ENCODE data around the gene CCL22.
"Not testable (repeated sequence)": the region's sequence is repeated elsewhere in the genome, so short reads cannot be mapped to it uniquely, and the experiment has no call there.

The CCL22 gene

GRCh38 chr16:57395026-57395425 is 36.4 kb downstream of the CCL22 start:
- no peak for DNase-seq (ENCODE audit: low spot score)

GRCh38 chr16:57396786-57397185 is 38.2 kb downstream of the CCL22 start:
- DNase-seq (ENCODE audit: low spot score): no peak

GRCh38 chr16:57397493-57397892 is 38.9 kb downstream of the CCL22 start:
- not testable (repeated sequence) for DNase-seq (ENCODE audit: low spot score)

DNA sequence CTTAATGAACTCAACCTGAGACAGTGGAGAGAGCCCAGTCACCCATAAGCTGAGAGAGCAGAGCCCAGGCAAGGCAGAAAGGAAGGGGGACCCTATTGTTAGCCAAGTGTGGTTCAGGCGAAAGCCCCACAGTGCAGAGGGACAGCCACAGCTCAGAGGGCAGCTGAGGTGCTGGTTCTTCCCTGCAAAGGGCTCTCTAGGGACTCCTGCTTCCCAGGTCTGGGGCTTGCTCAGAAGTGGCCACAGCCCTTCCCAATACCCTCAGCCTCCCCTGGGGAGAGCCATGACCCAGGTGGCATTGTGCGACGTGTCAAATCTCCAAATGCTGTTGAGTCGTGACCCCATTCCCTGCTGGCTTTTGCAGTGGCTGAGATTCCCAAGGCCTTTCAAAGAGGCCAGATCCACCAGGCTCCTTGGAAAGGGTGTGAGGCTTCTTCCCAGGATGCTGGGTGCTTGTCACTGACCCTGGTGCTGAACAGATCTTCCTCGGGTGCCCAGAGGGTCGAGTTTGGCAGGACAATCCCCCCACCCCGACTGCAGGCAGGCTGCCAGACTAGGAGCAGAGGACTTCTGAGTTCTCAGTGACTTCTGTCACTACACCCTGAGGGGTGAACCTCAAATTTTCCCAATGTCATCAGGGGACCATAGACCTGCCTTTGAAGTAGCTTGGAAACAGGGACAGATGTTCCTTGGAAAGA is 43.5 kb downstream of the CCL22 start:
- DNase-seq (ENCODE audit: low spot score): no peak

DNA sequence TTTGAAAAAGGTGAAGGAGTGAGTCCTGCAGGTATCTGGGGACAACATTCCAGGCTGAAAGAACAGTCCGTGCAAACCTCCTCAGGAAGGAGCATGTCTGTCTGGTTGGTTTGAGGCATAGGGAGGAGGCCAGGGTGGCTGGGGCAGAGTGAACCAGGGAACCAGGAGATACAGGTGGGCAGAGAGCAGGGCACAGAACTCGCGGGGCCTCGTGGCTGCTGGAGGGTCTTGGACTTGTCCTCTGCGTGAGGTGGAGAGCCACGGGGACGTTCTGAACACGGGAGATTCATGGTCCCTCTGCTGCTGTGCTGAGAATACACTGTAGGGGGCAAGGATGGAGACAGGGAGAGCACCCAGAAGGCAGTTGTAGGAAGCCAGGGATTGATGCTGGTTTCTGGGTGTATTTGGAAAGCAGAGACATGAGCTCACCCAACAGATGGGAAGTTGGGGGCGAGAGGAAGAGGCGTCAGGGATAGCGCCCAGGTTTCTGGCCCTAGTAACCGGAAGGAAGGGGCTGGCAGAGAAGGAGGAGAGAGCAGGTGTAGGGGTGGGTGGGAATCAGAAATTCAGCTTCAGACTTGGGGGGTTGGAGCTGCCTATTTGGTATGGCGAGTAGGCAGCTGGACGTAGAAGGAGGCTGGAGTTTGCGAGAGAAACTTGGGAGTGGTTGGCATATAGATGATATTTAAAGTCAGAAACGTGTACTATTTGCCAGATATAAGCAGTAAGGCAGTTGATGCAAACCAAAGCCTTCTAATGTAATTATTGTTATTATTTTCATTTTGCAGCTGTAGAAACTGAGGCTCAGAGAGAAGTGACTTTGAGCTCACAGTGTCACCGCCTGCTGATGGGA is 45.6 kb downstream of the CCL22 start, which contains the start of gene CCL17:
Gene CCL17, plus strand, starts transcription at position 803 of the 853 bp plus-strand sequence. CDS start 9,166 bp downstream, outside the sequence.
- DNase-seq (ENCODE audit: low spot score): no peak

DNA sequence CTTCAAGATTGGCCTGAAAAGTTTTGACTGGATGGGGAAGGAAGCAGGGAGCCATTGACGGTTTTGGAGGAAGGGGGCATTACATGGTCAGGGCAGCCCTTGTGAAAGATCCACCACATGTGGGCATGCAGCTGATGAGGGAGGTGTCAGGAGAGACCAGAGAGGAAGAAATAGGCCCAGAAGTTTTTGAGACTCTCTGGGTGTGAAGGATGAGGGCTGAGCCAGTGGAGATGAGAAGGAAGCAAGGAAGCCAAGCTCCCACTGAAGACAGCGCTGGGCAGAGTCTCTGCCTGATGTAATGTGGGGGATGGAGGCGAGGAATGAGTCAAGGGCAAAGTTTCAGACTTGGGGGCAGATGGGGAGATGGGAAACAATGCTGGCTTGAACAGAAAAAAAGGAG is 46.5 kb downstream of the CCL22 start:
- no peak for DNase-seq (ENCODE audit: low spot score)

DNA sequence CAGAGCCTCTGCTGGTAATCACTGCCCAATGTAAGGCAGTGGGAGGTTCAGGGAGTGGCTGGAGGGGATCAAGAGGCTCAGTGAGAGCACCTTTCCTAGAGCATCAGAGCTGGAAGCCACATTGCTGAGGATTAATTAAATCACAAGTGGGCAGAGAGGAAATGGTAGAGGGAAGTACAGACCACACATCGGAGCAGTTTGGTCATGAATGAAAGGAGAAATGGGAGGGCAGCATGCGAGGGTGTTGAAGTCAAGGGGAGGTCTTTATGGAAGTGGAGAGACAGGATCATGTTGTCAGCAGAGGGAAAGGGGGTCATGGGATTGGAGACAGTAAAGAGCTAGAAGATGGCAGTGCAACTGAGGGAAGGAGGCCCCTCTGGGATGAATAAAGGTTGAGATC is 48.3 kb downstream of the CCL22 start:
- DNase-seq (ENCODE audit: low spot score): no peak

- DNase-seq (ENCODE audit: low spot score): no peak
Observed at GRCh38 chr16:57407521-57408353, 49.2 kb downstream of the CCL22 start.

- DNase-seq (ENCODE audit: low spot score): no peak
Observed at GRCh38 chr16:57409065-57409464, 50.5 kb downstream of the CCL22 start.

DNA sequence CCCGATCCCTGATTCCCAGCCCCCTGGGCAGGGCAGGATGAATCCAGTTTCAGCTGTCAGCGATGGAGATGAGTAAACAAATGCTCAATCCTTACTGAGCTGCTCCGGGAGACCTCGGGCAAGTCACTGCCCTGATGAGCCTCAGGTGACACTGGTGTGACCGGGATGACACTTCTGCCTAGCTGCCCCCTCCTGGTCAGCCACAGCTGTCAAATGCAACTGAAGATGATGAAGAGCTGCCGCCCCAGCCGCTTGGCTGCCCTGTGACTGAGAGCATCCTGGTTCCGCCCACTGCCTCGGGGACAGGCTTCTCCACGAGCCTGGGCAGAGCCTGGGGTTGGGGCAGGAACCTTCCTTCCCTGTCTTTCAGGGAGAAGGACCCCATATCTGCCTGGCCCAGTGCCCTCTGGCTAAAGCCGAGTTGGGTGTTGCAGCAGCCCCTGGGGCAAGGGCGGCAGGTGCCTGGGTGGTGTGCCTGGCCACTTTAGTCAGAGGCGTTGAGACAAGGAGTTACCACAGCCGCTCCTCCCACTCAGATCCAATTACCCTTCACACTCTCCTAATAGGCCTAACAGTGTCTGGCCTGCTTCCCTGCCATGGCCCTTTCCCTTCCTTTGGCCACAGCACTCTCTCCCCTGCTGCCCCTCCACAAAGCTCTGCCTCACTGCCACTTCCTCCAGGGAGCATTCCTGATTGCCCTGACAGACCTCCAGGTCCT is 51.4 kb downstream of the CCL22 start:
- DNase-seq (ENCODE audit: low spot score): no peak

- DNase-seq (ENCODE audit: low spot score): no peak
Observed at GRCh38 chr16:57411362-57411976, 52.9 kb downstream of the CCL22 start.

DNA sequence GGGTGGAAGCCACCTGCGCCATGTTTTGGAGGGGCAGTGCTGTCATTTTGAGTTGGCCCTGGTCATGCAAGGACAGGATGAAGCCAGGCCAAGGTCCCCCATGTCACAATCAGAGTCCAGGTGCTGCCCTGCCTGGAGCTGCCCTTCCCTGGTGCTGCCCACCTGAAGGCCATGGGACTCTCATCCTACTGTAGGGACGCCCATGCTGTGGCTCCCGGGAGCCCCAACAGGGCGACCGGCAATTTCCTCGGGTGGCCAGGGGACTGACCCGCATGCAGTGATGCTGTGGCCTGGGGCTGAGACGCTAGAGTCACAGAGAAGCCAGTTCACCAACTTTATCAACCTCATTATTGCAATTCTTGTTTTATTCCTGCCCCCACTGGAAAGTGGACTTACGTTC is 54.0 kb downstream of the CCL22 start:
- no peak for DNase-seq (ENCODE audit: low spot score)

DNA sequence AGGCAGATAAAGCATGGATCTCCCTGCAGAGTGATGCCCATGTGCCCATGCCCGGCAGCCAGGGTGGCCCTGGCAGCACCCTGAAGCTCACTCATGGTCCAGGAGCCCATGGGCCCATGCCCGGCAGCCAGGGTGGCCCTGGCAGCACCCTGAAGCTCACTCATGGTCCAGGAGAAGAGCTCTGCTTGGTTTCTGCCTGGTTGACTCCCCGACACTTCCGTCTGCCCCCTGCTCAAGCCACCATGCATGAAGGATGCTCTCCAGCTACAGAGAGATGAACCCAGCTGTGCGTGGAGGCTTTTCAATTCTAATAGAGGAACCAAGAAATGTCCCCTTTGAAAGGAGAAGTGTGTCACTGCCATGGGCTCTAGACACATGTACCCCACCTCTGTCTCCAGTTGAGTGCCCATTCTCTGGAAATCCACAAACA is 54.7 kb downstream of the CCL22 start:
- DNase-seq (ENCODE audit: low spot score): no peak

- no peak for DNase-seq (ENCODE audit: low spot score)
Observed at GRCh38 chr16:57413733-57414132, 55.1 kb downstream of the CCL22 start.
